ENCODE results near the gene RELA.

RELA gene

DNA sequence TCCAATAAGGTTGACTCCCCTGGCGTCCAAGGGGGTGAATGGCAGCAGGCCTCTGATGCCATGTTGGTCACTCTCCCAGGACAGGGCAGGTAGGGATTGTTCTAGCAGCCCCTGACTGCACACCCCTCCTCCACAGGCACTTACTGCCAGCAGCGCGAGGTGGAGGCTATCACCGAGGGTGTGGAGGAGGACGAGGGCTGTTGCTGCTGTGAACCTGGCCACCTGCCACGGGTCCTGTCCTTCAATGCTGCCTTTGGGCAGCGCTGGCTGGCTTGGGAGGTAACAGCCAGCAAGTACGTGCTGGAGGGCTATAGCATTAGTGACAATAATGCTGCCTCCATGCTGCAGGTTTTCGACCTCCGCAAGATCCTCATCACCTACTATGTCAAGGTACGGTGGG is 32.5 kb downstream of the RELA start:
- DNase-seq (ENCODE audit: low read depth) = no peak

DNA sequence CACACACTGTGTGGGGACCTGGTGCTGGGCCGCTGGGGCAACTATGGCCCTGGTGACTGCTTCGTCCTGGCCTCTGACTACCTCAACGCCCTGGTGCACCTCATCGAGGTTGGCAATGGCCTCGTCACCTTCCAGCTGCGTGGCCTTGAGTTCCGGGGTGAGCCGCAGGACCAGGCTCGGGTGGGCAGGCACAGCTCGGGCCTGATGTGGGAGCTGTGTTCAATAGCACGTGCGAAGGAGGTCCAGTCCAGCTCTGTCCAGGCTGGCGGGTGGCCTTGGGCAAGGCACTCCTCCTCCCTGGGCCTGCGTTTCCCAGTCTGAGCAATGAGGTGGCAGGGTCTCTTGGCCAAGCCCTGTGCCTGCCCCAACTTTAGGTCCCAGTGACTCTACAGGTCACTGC is 33.1 kb downstream of the RELA start:
- no peak for DNase-seq (ENCODE audit: low read depth)

GRCh38 chr11:65627202-65627601 is 35.5 kb downstream of the RELA start:
- DNase-seq (ENCODE audit: low read depth) = no peak

DNA sequence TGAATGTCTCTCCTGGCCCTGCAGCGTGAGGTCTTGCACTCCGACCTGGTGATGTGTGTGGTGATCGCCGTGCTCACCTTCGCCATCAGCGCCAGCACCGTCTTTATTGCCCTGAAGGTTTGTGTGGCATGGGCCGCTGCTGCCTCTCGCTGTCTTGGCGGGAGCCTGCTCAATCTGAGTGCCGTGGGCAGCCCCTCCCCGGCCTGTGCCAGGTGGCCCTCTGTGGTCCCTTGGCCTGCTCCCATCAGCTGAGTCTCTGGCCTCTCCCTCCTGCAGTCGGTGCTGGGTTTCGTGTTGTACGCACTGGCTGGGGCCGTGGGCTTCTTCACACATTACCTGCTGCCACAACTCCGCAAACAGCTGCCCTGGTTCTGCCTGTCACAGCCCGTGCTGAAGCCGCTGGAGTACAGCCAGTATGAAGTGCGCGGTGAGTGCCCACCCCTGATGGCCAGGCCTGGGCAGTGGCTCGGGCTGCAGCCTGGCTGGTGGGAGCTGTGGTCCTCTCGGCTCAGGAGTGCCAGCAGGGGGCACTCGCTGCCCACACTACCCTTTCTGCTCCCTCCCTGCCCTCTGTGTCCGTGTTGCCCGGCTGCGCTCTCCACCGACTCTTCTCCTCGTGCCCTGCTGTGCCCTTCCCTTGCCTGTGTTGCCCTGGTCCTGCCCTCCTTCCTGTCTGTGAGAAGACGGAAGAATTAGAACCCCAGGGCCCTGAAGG is 36.9 kb downstream of the RELA start:
- no peak for DNase-seq (ENCODE audit: low read depth)

GRCh38 chr11:65624931-65625627 is 37.6 kb downstream of the RELA start:
- DNase-seq (ENCODE audit: low read depth) = no peak

GRCh38 chr11:65623852-65624616 is 38.7 kb downstream of the RELA start:
- no peak for DNase-seq (ENCODE audit: low read depth)

DNA sequence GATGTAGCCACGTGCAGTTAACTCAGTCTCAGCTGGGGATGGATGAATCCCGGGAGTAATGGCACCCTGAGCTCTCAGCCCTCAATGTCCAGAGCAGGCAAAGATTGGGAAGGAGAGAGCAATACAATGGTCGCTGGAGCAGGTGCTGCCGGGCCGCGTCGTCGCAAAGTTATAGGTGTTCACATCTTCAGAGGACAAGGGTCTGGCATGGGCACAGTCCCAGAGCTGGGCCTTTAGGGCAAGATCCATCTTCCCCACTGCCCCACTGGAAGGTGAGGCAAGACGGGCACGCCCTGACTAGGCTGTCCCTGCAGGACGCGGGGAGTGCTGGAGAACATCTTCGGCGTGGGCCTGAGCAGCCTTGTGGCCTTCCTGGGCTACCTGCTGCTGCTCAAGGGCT is 39.5 kb downstream of the RELA start:
- no peak for DNase-seq (ENCODE audit: low read depth)

- no peak for DNase-seq (ENCODE audit: low read depth)
Observed at GRCh38 chr11:65622011-65622410, 40.7 kb downstream of the RELA start.

- DNase-seq (ENCODE audit: low read depth) = no peak
Observed at GRCh38 chr11:65621460-65621859, 41.3 kb downstream of the RELA start.

- DNase-seq (ENCODE audit: low read depth) = no peak
Observed at GRCh38 chr11:65620666-65621065, 42.0 kb downstream of the RELA start.

GRCh38 chr11:65619281-65619928 is 43.3 kb downstream of the RELA start:
- DNase-seq (ENCODE audit: low read depth) = no peak

DNA sequence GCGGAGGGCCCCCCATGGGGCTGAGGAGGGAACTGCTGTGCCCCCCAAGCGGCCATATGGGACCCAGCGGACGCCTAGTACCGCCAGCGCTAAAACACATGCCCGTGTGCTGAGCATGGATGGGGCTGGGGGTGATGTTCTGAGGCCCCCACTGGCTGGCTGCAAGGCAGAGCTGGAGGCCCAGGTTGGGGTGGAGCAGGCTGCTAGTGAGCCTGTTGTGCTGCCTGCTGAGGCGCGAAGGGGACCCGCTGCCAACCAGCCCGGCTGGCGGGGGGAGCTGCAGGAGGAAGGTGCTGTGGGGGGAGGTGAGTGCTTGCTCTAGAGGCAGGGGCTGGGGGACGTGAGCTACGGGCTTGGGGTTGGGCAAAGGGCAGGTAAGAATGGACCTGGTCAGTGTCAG is 44.0 kb downstream of the RELA start:
- DNase-seq (ENCODE audit: low read depth) = no peak

DNA sequence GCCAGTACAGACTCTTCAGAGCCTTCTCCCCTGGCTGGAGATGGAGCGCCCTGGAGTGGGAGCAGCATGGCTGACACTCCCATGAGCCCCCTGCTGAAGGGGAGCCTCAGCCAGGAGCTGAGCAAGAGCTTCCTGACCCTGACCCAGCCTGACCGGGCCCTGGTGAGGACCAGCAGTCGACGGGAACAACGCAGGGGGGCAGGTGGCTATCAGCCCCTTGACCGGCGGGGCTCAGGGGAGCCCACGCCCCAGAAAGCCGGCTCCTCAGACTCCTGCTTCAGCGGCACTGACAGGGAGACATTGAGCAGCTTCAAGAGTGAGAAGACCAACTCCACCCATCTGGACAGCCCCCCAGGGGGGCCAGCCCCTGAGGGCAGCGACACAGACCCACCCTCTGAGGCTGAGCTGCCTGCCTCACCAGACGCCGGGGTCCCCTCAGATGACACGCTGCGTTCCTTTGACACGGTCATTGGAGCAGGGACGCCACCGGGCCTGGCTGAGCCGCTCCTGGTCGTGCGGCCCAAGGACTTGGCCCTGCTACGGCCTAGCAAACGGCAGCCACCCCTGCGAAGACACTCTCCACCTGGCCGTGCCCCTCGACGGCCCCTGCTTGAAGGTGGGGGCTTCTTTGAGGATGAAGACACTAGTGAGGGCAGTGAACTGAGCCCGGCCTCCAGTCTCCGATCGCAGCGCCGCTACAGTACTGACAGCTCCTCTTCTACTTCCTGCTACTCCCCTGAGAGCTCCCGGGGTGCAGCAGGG is 44.5 kb downstream of the RELA start:
- DNase-seq (ENCODE audit: low read depth) = no peak

- no peak for DNase-seq (ENCODE audit: low read depth)
Observed at GRCh38 chr11:65617136-65617850, 45.4 kb downstream of the RELA start.

GRCh38 chr11:65616575-65617001 is 46.1 kb downstream of the RELA start:
- DNase-seq (ENCODE audit: low read depth) = no peak

- DNase-seq (ENCODE audit: low read depth) = no peak
Observed at GRCh38 chr11:65615950-65616574, 46.7 kb downstream of the RELA start.

DNA sequence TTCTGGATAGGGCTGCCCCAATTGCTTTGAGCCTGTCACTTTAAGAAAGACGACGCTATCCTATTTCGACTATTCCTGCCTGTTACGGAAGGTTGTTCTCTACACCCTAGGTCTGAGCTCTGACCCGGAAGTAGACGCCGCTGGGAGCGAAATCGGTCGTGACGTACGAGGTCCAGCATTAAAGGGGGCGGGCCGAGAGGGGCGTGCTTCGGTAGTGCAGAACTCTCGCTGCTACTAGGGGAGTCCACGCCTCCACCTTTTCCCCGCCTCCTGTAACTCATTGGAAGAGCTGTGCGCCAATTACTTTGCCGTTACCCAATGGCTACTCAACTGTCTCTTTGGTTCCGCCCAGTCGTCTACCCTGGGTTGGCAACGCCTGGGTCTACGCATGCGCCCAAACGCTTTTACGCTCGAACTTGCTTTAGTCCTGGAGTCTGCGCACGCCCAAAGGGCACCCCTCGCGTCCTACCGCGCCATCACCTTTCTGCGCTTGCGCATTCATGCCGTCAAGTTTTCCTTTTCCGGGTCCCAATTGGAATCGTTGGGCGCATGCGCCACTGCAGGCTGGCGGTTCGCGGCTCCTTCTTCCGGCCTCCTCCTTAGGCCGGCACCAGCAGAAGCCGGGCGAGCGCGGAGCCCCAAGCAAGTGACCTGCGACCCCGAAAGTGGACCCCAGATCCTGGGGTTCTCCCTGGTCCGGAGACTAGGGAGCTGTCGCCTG is 47.3 kb downstream of the RELA start, which contains the start of gene PCNX3:
PCNX3 (plus strand) TSS at position 548 of the 721 bp plus-strand sequence. CDS start 536 bp downstream, outside the sequence.
- peak; percentile 100 for DNase-seq (ENCODE audit: low read depth)

DNA sequence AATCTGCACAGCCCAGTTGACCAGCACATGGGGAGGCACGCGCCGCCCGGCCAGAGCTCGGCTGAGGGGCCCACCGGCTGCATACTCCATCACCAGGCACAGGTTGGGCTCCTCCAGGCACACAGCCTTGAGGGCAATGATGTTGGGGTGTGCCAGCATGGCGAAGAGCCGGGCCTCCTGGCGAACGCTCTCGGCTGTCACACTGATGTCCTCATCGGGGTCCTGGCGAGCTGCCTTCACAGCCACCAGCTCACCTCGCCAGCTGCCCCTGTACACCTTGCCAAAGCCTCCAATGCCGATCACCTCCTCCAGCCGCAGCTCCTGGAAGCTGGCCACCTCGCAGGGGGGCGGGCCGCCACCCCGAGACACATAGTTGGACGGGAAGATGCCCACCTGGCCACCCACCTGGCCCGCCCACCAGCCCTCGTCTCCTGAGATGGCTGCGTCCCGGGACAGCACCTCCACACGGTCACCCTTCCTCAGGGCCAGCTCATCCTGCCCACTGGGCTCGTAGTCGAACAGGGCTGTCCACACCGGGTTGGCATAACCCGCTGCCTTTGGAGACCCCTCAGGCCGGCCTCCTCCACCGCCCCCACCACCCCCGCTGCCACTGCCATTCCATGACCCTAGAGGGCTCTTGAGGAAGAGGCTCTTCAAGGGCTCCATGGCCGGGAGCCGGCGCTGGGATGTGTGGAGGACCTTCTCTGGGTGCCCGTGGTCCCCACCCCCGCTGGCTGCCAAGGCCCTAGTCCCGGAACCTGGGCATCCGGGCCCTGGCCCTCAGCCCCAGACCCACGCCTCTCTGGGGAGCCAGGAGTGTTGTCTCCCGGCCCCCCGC is 49.4 kb downstream of the RELA start:
- DNase-seq (ENCODE audit: low read depth) = no peak

DNA sequence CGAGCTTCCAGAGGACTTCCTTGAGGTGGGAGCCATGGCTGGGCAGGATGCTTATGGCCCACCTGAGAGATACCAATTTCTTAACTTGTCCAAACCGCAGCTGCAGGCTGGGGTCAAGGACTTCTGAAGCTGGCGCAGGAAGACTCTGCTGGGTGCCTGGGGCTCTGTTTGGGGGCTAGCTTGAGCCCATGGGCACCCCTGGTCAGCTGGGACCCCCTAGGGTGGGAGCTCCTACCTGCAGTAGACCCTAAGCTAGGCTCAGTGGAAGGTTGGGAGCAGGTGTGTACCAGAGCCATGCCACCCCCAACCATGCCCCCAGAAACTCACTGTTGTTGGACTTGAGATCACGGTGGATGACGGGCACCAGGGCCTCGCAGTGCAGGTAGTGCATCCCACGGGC is 50.0 kb downstream of the RELA start:
- no peak for DNase-seq (ENCODE audit: low read depth)

Data from GM04504 (cell line).